ENCODE measurements around the gene SNAPC2.

SNAPC2 gene, protein sequence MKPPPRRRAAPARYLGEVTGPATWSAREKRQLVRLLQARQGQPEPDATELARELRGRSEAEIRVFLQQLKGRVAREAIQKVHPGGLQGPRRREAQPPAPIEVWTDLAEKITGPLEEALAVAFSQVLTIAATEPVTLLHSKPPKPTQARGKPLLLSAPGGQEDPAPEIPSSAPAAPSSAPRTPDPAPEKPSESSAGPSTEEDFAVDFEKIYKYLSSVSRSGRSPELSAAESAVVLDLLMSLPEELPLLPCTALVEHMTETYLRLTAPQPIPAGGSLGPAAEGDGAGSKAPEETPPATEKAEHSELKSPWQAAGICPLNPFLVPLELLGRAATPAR

DNA sequence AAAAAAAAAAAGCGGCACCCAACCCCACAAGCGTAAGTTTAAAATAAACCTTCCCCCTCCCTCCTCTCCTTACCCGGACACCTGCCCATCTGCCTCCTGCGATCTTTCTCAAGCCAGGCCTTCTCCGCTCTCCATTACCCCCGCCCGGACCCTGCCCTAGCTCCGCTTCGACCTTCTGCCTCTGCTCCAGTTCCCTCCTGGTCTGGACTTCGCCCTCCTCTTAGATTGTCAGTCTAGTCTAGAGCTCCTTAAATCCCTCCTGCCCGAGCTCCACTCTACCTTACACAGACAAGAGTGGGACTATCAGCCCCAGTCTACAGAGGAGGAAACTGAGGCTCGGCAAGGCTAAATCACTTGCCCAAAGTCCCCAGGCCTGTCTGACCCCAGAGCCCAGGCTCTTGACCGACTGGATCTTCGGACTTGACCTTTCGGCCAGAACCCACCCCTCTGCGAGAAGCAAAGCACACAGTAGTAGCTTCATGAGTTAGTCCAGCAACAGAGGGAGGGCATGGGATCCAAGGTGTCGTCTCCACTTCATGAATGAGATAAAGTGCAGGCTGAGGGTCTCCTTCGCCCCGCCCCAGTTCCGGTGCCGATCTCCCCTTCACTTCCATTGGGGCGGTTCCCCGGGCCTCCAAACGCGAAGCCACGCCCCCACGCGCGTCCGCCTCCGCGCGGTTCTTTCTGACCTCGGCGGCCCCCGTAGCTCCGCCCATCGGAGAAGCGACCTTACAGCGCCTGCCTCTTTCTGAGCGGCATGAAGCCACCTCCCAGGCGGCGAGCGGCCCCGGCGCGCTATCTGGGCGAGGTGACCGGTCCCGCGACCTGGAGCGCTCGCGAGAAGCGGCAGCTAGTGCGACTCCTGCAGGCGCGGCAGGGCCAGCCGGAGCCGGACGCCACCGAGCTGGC, at the start of gene SNAPC2:
Gene SNAPC2 (plus strand): TSS at position 729 of the 909 bp plus-strand sequence. CDS start 29 bp downstream, at position 758.
- peak; percentile 54 for TF ChIP-seq POLR2A (IDR thresholded peaks at IDR 0.05; ENCODE audit: extremely low read depth, insufficient read length)
- peak; percentile 76 for TF ChIP-seq MYC (IDR thresholded peaks at IDR 0.05; ENCODE audit: low read depth, low read length)
- TF ChIP-seq, protein P1, sequence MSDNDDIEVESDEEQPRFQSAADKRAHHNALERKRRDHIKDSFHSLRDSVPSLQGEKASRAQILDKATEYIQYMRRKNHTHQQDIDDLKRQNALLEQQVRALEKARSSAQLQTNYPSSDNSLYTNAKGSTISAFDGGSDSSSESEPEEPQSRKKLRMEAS (IDR thresholded peaks at IDR 0.05; ENCODE audit: low read depth, low read length), result peak; percentile 76
- TF ChIP-seq CTCF (IDR thresholded peaks at IDR 0.05; ENCODE audit: low read depth, low read length), result no peak
- H3K4me3 ChIP-seq (ENCODE audit: low read depth, low read length), result peak within 1 kb of the TSS; percentile 67
- peak; percentile 96 for DNase-seq (ENCODE audit: low read depth)

- peak; percentile 92 for DNase-seq (ENCODE audit: low read depth)
- no peak overlapping the region for H3K4me3 ChIP-seq (ENCODE audit: low read depth, low read length)
- peak; percentile 62 for TF ChIP-seq MYC (IDR thresholded peaks at IDR 0.05; ENCODE audit: low read depth, low read length)
- no peak for TF ChIP-seq POLR2A (IDR thresholded peaks at IDR 0.05; ENCODE audit: extremely low read depth, insufficient read length)
- TF ChIP-seq, protein P1 (IDR thresholded peaks at IDR 0.05; ENCODE audit: low read depth, low read length), result peak; percentile 67
These were observed 49.3 kb upstream of the SNAPC2 start for GRCh38 chr19:7870571-7871436.

- H3K4me3 ChIP-seq (ENCODE audit: low read depth, low read length), result peak overlapping the region; percentile 46
- no peak for TF ChIP-seq CTCF (IDR thresholded peaks at IDR 0.05; ENCODE audit: low read depth, low read length)
- no peak for TF ChIP-seq POLR2A (IDR thresholded peaks at IDR 0.05; ENCODE audit: extremely low read depth, insufficient read length)
- TF ChIP-seq, protein P1 (IDR thresholded peaks at IDR 0.05; ENCODE audit: low read depth, low read length), result peak; percentile 65; the same call in 1 of the 2 replicates
- peak; percentile 53; the same call in 1 of the 2 replicates for TF ChIP-seq MYC (IDR thresholded peaks at IDR 0.05; ENCODE audit: low read depth, low read length)
- peak; percentile 95 for DNase-seq (ENCODE audit: low read depth)
These were observed 48.5 kb upstream of the SNAPC2 start for GRCh38 chr19:7871437-7872305.

- H3K4me3 ChIP-seq (ENCODE audit: low read depth, low read length), result no peak overlapping the region
- no peak for DNase-seq (ENCODE audit: low read depth)
These were observed 47.6 kb upstream of the SNAPC2 start for GRCh38 chr19:7872306-7873204.

GRCh38 chr19:7873304-7874075, 46.6 kb upstream of the SNAPC2 start:
- no peak for DNase-seq (ENCODE audit: low read depth)
- no peak overlapping the region for H3K4me3 ChIP-seq (ENCODE audit: low read depth, low read length)
- TF ChIP-seq MYC (IDR thresholded peaks at IDR 0.05; ENCODE audit: low read depth, low read length) (no peak), CTCF (IDR thresholded peaks at IDR 0.05; ENCODE audit: low read depth, low read length) (no peak), POLR2A (IDR thresholded peaks at IDR 0.05; ENCODE audit: extremely low read depth, insufficient read length) (no peak)
- TF ChIP-seq, protein P1 (IDR thresholded peaks at IDR 0.05; ENCODE audit: low read depth, low read length), result no peak

More at GRCh38 chr19:7872306-7873204, 47.6 kb upstream of the SNAPC2 start:
- 0 out of 2 replicates have a peak, but pooled peaks have one; percentile 17 for TF ChIP-seq MYC (IDR thresholded peaks at IDR 0.05; ENCODE audit: low read depth, low read length)
- TF ChIP-seq POLR2A (IDR thresholded peaks at IDR 0.05; ENCODE audit: extremely low read depth, insufficient read length), result no peak

Measured in NB4 (cell line).